ENCODE measurements around the gene KRTAP6-1.

The KRTAP6-1 gene

DNA sequence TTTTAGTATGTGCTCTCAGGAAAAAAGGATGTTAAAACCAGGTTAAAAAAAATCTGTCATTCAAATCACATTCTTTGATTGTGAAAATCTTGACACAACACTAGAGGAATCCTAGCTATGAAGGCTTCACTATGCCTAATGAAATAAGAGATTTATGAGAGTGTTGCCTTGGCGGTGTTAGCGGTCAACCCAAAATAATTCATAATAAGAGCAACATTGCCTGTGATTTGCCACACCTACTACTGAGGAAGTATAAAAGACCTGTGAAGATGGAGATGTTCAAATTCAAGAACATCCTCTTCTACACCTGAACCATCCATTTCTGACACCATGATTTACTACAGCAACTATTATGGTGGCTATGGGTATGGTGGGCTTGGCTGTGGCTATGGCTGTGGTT, 2.4 kb upstream of the KRTAP6-1 start, which contains the start of gene KRTAP20-1:
KRTAP20-1 (plus strand) TSS at position 301 of the 400 bp plus-strand sequence; CDS start at position 331, 30 bp downstream.
- no peaks in the 10 kb centered on the region for H3K9me3 ChIP-seq (ENCODE audit: control insufficient read depth, insufficient read depth, low read length)
- no peaks in the 10 kb centered on the region for H3K4me1 ChIP-seq (ENCODE audit: control insufficient read depth, insufficient read depth, low read length)
- H3K27me3 ChIP-seq (ENCODE audit: control insufficient read depth, insufficient read depth, low read length): no peaks in the 10 kb centered on the region
- H3K36me3 ChIP-seq (ENCODE audit: control insufficient read depth, insufficient read depth, low read length): no peaks in the 10 kb centered on the region
- no peak within 1 kb of the TSS for H3K4me3 ChIP-seq (ENCODE audit: low read depth, low read length)
- no peak within 1 kb of the TSS for H3K9ac ChIP-seq (ENCODE audit: low read depth, low read length)

DNA sequence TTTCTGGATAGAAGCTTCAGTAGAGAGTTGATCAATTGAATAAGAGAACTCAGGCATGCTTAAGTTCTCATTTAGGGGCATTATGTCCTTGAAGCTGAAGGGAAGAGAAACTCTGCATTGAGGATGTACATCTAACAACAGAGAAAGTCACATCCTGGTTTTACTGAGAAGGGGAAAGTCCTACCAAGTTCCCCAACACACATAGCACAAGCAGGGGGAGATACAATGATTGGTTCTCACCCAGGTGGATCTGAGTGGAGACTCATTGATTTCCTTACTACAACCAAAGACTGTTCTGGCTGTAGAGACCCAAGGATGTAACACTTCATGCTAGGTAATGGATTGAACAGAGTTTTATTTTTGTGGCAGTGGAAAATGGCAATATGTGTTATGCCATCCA, 1.5 kb upstream of the KRTAP6-1 start:
- Histone ChIP-seq H3K4me1 (ENCODE audit: control insufficient read depth, insufficient read depth, low read length) (no peaks in the 10 kb centered on the region), H3K36me3 (ENCODE audit: control insufficient read depth, insufficient read depth, low read length) (no peaks in the 10 kb centered on the region), H3K27me3 (ENCODE audit: control insufficient read depth, insufficient read depth, low read length) (no peaks in the 10 kb centered on the region), H3K4me3 (ENCODE audit: low read depth, low read length) (no peak overlapping the region), H3K9me3 (ENCODE audit: control insufficient read depth, insufficient read depth, low read length) (no peaks in the 10 kb centered on the region), H3K9ac (ENCODE audit: low read depth, low read length) (no peak overlapping the region)

DNA sequence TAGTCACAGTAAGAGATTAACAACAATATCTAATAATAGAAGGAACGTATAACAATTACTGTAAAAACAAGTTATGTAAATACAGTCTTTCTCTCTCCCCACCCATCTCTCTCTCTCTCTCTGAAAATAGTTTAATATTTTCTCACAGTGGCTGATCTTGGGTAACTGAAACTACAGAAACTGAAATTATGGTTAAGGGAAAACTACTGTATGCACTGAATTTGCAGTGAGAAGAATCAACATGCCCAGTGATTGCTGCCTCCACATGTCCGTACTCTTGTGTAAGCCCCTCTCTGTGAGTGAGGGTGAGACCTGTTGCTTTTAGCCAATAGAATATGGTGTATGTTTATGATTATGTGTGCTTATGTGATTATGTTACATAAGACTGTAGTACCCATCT, 1.6 kb downstream of the KRTAP6-1 start:
- H3K4me3 ChIP-seq (ENCODE audit: low read depth, low read length): no peak overlapping the region
- no peak overlapping the region for H3K9ac ChIP-seq (ENCODE audit: low read depth, low read length)
- H3K36me3 ChIP-seq (ENCODE audit: control insufficient read depth, insufficient read depth, low read length): no peaks in the 10 kb centered on the region
- H3K9me3 ChIP-seq (ENCODE audit: control insufficient read depth, insufficient read depth, low read length): no peaks in the 10 kb centered on the region
- H3K27me3 ChIP-seq (ENCODE audit: control insufficient read depth, insufficient read depth, low read length): no peaks in the 10 kb centered on the region
- H3K4me1 ChIP-seq (ENCODE audit: control insufficient read depth, insufficient read depth, low read length): no peaks in the 10 kb centered on the region

DNA sequence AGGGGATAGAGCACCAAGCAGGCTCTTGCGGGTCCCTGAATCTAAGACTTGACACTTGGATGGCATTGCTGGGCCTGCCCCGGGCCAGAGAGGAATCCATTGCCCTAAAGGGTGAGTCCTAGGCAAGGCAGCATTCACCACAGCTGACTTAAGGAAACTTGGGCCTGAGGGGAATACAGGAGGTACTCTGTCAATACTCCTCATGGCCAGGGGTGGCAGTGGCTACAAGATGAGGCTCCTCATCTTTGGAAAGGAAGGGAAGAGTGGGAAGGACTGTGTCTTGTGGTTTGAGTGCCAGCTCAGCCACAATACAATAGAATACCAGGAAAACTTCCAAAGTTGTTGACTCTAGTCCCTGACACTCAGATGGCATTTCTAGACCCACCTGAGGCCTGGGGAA, 7.8 kb downstream of the KRTAP6-1 start:
- Histone ChIP-seq H3K36me3 (ENCODE audit: control insufficient read depth, insufficient read depth, low read length) (no peaks in the 10 kb centered on the region), H3K9me3 (ENCODE audit: control insufficient read depth, insufficient read depth, low read length) (no peaks in the 10 kb centered on the region), H3K9ac (ENCODE audit: low read depth, low read length) (no peak overlapping the region), H3K27me3 (ENCODE audit: control insufficient read depth, insufficient read depth, low read length) (no peaks in the 10 kb centered on the region), H3K4me3 (ENCODE audit: low read depth, low read length) (no peak overlapping the region), H3K4me1 (ENCODE audit: control insufficient read depth, insufficient read depth, low read length) (no peaks in the 10 kb centered on the region)

DNA sequence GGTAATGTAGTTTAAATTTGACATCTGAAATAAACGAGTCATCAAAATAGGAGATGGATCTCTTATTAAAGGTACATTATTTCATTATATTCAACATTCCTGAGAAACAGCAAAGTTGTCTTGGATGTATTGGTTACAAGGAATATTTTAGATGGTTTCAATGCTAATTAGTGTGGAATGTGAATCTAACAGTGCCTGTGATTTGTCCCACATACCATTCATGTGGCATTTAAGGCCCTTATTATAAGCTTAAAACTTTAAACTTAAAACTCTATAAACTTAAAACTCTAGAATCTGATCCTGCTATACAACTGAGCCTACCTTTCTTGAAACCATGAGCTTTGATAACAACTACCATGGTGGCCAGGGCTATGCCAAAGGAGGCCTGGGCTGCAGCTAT, 12.9 kb downstream of the KRTAP6-1 start, which contains the start of gene KRTAP22-1:
KRTAP22-1 (plus strand) TSS at position 301 of the 400 bp plus-strand sequence.
- Histone ChIP-seq H3K36me3 (ENCODE audit: control insufficient read depth, insufficient read depth, low read length) (no peaks in the 10 kb centered on the region), H3K4me1 (ENCODE audit: control insufficient read depth, insufficient read depth, low read length) (no peaks in the 10 kb centered on the region), H3K4me3 (ENCODE audit: low read depth, low read length) (no peak within 1 kb of the TSS), H3K9me3 (ENCODE audit: control insufficient read depth, insufficient read depth, low read length) (no peaks in the 10 kb centered on the region), H3K27me3 (ENCODE audit: control insufficient read depth, insufficient read depth, low read length) (no peaks in the 10 kb centered on the region), H3K9ac (ENCODE audit: low read depth, low read length) (no peak within 1 kb of the TSS)

DNA sequence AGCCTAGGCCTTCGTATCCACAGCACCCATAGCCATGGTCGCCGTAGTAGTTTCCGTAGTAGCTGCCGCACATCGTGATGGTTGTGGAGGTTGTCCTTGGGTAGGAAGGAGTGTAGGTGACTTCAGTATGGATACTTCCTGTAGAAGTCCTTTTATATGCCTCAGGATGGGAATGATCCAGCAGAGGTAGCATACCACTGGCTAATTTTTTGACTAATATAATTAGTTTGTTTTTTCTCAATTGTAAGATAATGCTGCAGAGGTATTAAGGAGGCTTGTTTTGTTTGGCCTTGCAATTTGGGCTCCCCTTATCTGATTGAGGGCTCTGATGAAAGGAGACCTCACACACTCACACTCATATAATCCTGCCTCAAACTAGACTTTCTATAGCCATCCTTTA, 14.9 kb downstream of the KRTAP6-1 start, which contains the start of gene KRTAP6-2:
KRTAP6-2 (minus strand) TSS at position 101 of the 400 bp plus-strand sequence; CDS start at position 73, 28 bp downstream.
- no peaks in the 10 kb centered on the region for H3K9me3 ChIP-seq (ENCODE audit: control insufficient read depth, insufficient read depth, low read length)
- H3K4me1 ChIP-seq (ENCODE audit: control insufficient read depth, insufficient read depth, low read length): no peaks in the 10 kb centered on the region
- H3K9ac ChIP-seq (ENCODE audit: low read depth, low read length): no peak within 1 kb of the TSS
- no peak within 1 kb of the TSS for H3K4me3 ChIP-seq (ENCODE audit: low read depth, low read length)
- H3K27me3 ChIP-seq (ENCODE audit: control insufficient read depth, insufficient read depth, low read length): no peaks in the 10 kb centered on the region
- H3K36me3 ChIP-seq (ENCODE audit: control insufficient read depth, insufficient read depth, low read length): no peaks in the 10 kb centered on the region

DNA sequence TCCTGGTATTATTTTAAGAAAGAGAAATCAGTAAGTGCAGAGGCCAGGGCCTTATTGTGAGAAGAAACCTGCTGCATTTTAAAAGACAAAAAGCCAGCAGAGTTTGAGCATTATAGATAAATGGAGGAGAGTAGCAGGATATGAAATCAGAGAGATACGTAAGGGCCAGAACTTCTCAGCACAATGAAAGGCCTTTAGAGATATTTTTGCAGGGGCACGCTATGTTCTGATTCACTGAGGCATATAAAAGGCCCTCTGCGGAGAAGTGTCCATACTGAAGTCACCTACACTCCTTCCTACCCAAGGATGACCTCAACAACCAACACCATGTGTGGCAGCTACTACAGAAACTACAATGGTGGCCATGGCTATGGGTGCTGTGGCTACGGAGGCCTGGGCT, 21.6 kb downstream of the KRTAP6-1 start, which contains the start of gene KRTAP6-3:
KRTAP6-3 (plus strand) TSS at position 301 of the 400 bp plus-strand sequence; CDS start at position 307, 6 bp downstream.
- Histone ChIP-seq H3K9me3 (ENCODE audit: control insufficient read depth, insufficient read depth, low read length) (no peaks in the 10 kb centered on the region), H3K27me3 (ENCODE audit: control insufficient read depth, insufficient read depth, low read length) (no peaks in the 10 kb centered on the region), H3K36me3 (ENCODE audit: control insufficient read depth, insufficient read depth, low read length) (no peaks in the 10 kb centered on the region), H3K4me1 (ENCODE audit: control insufficient read depth, insufficient read depth, low read length) (no peaks in the 10 kb centered on the region), H3K9ac (ENCODE audit: low read depth, low read length) (no peak within 1 kb of the TSS), H3K4me3 (ENCODE audit: low read depth, low read length) (no peak within 1 kb of the TSS)

DNA sequence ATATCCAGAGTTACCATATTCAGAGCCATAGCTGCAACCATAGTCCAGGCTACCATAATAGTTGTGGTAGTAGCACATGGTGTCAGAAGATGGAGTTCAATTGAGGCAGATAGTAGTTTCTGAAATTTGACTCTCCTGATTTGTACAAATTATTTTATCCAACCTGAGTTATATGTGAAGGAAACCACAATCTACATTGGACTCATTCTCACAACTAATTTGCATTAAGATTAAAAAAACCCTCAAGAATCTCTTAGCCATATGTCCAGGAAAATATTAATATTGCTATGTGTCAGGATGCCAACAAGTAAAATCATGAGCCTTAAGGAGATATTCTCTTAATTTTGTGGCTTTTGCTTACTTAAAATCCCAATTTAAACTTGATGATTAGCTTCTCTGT, 23.4 kb downstream of the KRTAP6-1 start, which contains the start of gene KRTAP22-2:
KRTAP22-2 (minus strand) TSS at position 101 of the 400 bp plus-strand sequence.
- Histone ChIP-seq H3K4me3 (ENCODE audit: low read depth, low read length) (no peak within 1 kb of the TSS), H3K36me3 (ENCODE audit: control insufficient read depth, insufficient read depth, low read length) (no peaks in the 10 kb centered on the region), H3K9ac (ENCODE audit: low read depth, low read length) (no peak within 1 kb of the TSS), H3K27me3 (ENCODE audit: control insufficient read depth, insufficient read depth, low read length) (no peaks in the 10 kb centered on the region), H3K9me3 (ENCODE audit: control insufficient read depth, insufficient read depth, low read length) (no peaks in the 10 kb centered on the region), H3K4me1 (ENCODE audit: control insufficient read depth, insufficient read depth, low read length) (no peaks in the 10 kb centered on the region)

DNA sequence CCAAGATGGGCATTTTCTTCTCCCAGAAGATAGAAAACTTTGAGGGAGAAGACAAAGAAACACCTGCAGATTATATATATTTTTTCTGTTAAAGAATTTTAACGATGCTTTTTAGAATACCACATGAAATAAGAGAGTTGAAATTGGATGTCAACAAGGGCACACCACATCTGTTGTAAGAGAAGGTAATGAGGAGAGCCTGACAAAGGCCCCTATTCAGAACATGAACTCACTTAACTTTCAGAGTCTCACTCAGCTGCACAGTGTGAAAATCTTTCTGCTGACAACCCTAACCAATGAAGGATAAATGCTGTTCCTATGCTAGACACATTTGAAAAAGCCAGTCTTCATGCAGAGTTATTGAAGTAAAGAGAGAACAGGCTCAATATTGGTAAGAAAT, 30.9 kb downstream of the KRTAP6-1 start:
- Histone ChIP-seq H3K4me3 (ENCODE audit: low read depth, low read length) (no peak overlapping the region), H3K9me3 (ENCODE audit: control insufficient read depth, insufficient read depth, low read length) (no peaks in the 10 kb centered on the region), H3K9ac (ENCODE audit: low read depth, low read length) (no peak overlapping the region), H3K27me3 (ENCODE audit: control insufficient read depth, insufficient read depth, low read length) (no peaks in the 10 kb centered on the region), H3K4me1 (ENCODE audit: control insufficient read depth, insufficient read depth, low read length) (no peaks in the 10 kb centered on the region), H3K36me3 (ENCODE audit: control insufficient read depth, insufficient read depth, low read length) (no peaks in the 10 kb centered on the region)

DNA sequence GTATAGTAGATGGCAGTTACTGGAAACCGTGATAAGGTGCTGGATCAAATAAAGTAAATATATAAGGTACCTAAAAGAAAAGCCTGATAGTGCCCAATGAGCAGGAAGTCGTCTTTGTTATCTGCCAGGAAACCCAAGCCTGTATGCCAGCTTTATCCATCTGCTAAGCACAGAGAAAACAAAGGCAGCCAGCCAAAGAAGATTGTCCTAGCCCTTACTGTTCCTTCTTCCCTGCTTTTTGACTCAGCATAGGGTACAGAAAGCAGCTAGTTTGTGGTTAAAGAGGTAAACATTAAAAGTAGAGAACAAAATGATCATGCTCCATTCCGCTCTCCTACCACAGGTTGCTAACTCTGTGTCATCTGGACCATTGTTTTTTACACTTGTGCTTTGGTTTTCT, 33.6 kb downstream of the KRTAP6-1 start:
- no peaks in the 10 kb centered on the region for H3K27me3 ChIP-seq (ENCODE audit: control insufficient read depth, insufficient read depth, low read length)
- no peak overlapping the region for H3K4me3 ChIP-seq (ENCODE audit: low read depth, low read length)
- no peaks in the 10 kb centered on the region for H3K9me3 ChIP-seq (ENCODE audit: control insufficient read depth, insufficient read depth, low read length)
- H3K9ac ChIP-seq (ENCODE audit: low read depth, low read length): no peak overlapping the region
- H3K36me3 ChIP-seq (ENCODE audit: control insufficient read depth, insufficient read depth, low read length): no peaks in the 10 kb centered on the region
- no peaks in the 10 kb centered on the region for H3K4me1 ChIP-seq (ENCODE audit: control insufficient read depth, insufficient read depth, low read length)

DNA sequence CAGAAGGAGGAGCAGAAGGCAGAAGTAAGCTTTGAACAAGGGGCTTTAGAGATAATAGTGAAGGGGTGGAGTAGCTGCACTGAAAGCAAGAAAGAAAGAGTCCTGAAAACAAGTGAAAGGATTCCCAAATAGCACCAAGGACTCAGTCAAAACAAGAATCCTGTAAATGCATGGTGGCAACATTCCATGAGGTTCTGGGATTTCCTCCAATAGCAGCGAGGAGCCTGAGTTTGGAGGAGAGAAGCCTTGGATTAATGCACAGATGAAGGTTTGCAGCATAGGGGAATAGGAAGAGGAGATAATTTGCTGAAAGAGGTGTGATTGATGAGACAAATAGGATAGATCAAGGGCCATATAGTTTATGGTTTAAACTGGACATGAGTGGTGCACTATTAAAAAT, 34.4 kb downstream of the KRTAP6-1 start:
- Histone ChIP-seq H3K36me3 (ENCODE audit: control insufficient read depth, insufficient read depth, low read length) (no peaks in the 10 kb centered on the region), H3K9me3 (ENCODE audit: control insufficient read depth, insufficient read depth, low read length) (no peaks in the 10 kb centered on the region), H3K4me1 (ENCODE audit: control insufficient read depth, insufficient read depth, low read length) (no peaks in the 10 kb centered on the region), H3K27me3 (ENCODE audit: control insufficient read depth, insufficient read depth, low read length) (no peaks in the 10 kb centered on the region), H3K4me3 (ENCODE audit: low read depth, low read length) (no peak overlapping the region), H3K9ac (ENCODE audit: low read depth, low read length) (no peak overlapping the region)

DNA sequence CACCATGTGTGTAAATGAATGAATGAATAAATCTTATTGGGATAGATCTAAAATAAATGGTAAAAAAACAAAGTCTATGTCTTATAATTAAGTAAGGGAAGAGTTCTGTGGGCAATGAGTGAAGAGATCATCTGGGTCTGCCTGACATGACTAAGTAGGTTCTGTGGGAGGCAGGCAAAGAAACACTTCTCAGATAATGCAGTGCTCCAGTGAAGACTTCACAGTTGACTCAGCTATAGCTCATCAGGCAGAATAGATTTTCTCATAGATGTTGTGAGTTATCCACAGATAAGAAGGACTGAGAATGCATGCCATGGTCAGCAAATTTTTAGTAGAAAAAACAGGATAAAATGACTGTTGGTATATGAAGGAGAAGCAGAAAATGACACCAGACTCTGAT, 36.0 kb downstream of the KRTAP6-1 start:
- H3K4me3 ChIP-seq (ENCODE audit: low read depth, low read length): no peak overlapping the region
- no peak overlapping the region for H3K9ac ChIP-seq (ENCODE audit: low read depth, low read length)
- no peaks in the 10 kb centered on the region for H3K4me1 ChIP-seq (ENCODE audit: control insufficient read depth, insufficient read depth, low read length)
- H3K36me3 ChIP-seq (ENCODE audit: control insufficient read depth, insufficient read depth, low read length): no peaks in the 10 kb centered on the region
- no peaks in the 10 kb centered on the region for H3K9me3 ChIP-seq (ENCODE audit: control insufficient read depth, insufficient read depth, low read length)
- no peaks in the 10 kb centered on the region for H3K27me3 ChIP-seq (ENCODE audit: control insufficient read depth, insufficient read depth, low read length)
